ENCODE data around the gene TCHHL1.
"Not testable (repeated sequence)": the region's sequence is repeated elsewhere in the genome, so short reads cannot be mapped to it uniquely, and the experiment has no call there.

TCHHL1 gene

GRCh38 chr1:152086760-152087159, 2.1 kb downstream of the TCHHL1 start:
- DNase-seq (ENCODE audit: low read depth, low spot score): no peak

GRCh38 chr1:152084853-152085252, 4.0 kb downstream of the TCHHL1 start:
- no peak for DNase-seq (ENCODE audit: low read depth, low spot score)

GRCh38 chr1:152081026-152081425, 7.8 kb downstream of the TCHHL1 start:
- not testable (repeated sequence) for DNase-seq (ENCODE audit: low read depth, low spot score)

GRCh38 chr1:152080494-152080893, 8.4 kb downstream of the TCHHL1 start:
- DNase-seq (ENCODE audit: low read depth, low spot score): not testable (repeated sequence)

GRCh38 chr1:152078831-152079441, 9.9 kb downstream of the TCHHL1 start:
- DNase-seq (ENCODE audit: low read depth, low spot score): no peak

- no peak for DNase-seq (ENCODE audit: low read depth, low spot score)
Measured at GRCh38 chr1:152072311-152072710, 16.6 kb downstream of the TCHHL1 start.

- DNase-seq (ENCODE audit: low read depth, low spot score): no peak
Measured at GRCh38 chr1:152071123-152071522, 17.7 kb downstream of the TCHHL1 start.

- no peak for DNase-seq (ENCODE audit: low read depth, low spot score)
Measured at GRCh38 chr1:152067929-152068328, 20.9 kb downstream of the TCHHL1 start.

GRCh38 chr1:152067150-152067549, 21.7 kb downstream of the TCHHL1 start:
- DNase-seq (ENCODE audit: low read depth, low spot score): no peak

GRCh38 chr1:152061952-152062351, 26.9 kb downstream of the TCHHL1 start:
- DNase-seq (ENCODE audit: low read depth, low spot score): no peak

- no peak for DNase-seq (ENCODE audit: low read depth, low spot score)
Measured at GRCh38 chr1:152053375-152053774, 35.5 kb downstream of the TCHHL1 start.

GRCh38 chr1:152052606-152053005, 36.3 kb downstream of the TCHHL1 start:
- DNase-seq (ENCODE audit: low read depth, low spot score): peak; percentile 89

GRCh38 chr1:152050886-152051675, 37.8 kb downstream of the TCHHL1 start:
- DNase-seq (ENCODE audit: low read depth, low spot score): no peak

GRCh38 chr1:152049291-152050083, 39.4 kb downstream of the TCHHL1 start:
- no peak for DNase-seq (ENCODE audit: low read depth, low spot score)

- no peak for DNase-seq (ENCODE audit: low read depth, low spot score)
Measured at GRCh38 chr1:152048416-152049009, 40.4 kb downstream of the TCHHL1 start.

- peak; percentile 96 for DNase-seq (ENCODE audit: low read depth, low spot score)
Measured at GRCh38 chr1:152047730-152048415, 41.0 kb downstream of the TCHHL1 start.

- DNase-seq (ENCODE audit: low read depth, low spot score): no peak
Measured at GRCh38 chr1:152047413-152047729, 41.5 kb downstream of the TCHHL1 start.

GRCh38 chr1:152044386-152044785, 44.5 kb downstream of the TCHHL1 start:
- no peak for DNase-seq (ENCODE audit: low read depth, low spot score)

- peak; percentile 29 for DNase-seq (ENCODE audit: low read depth, low spot score)
Measured at GRCh38 chr1:152043870-152044269, 45.0 kb downstream of the TCHHL1 start.

GRCh38 chr1:152042030-152042429, 46.8 kb downstream of the TCHHL1 start:
- DNase-seq (ENCODE audit: low read depth, low spot score): no peak

GRCh38 chr1:152039886-152040285, 49.0 kb downstream of the TCHHL1 start:
- no peak for DNase-seq (ENCODE audit: low read depth, low spot score)

- DNase-seq (ENCODE audit: low read depth, low spot score): no peak
Measured at GRCh38 chr1:152039461-152039860, 49.4 kb downstream of the TCHHL1 start.
